Inferior parietal cortex (tissue), 1 donor: ENCODE measurements around the gene NXPH3.

Experiments
- DNase-seq: peaks from one replicate; pipeline ENCODE4 v3.0.0-alpha.2; 2016; ENCODE audit errors: extremely low spot score

Gene NXPH3

GRCh38 chr17:49576088-49576916 is 631 bp downstream of the NXPH3 start:
- DNase-seq: no peak

- DNase-seq: no peak
Measured at GRCh38 chr17:49576917-49577649, 1.4 kb downstream of the NXPH3 start.

GRCh38 chr17:49577650-49577934 is 1.9 kb downstream of the NXPH3 start:
- no peak for DNase-seq

- DNase-seq: no peak
Measured at GRCh38 chr17:49577963-49578362, 2.3 kb downstream of the NXPH3 start.

- DNase-seq: no peak
Measured at GRCh38 chr17:49578414-49578813, 2.7 kb downstream of the NXPH3 start.

- no peak for DNase-seq
Measured at GRCh38 chr17:49578952-49579500, 3.4 kb downstream of the NXPH3 start.

- no peak for DNase-seq
Measured at GRCh38 chr17:49579522-49579921, 3.9 kb downstream of the NXPH3 start.

GRCh38 chr17:49580055-49580721 is 4.5 kb downstream of the NXPH3 start:
- no peak for DNase-seq

- DNase-seq: no peak
Measured at GRCh38 chr17:49580981-49581647, 5.4 kb downstream of the NXPH3 start.

GRCh38 chr17:49581648-49581998 is 6.0 kb downstream of the NXPH3 start:
- DNase-seq: no peak

- DNase-seq: no peak
Measured at GRCh38 chr17:49582055-49582722, 6.5 kb downstream of the NXPH3 start.

GRCh38 chr17:49582789-49583188 is 7.1 kb downstream of the NXPH3 start:
- no peak for DNase-seq

GRCh38 chr17:49583226-49583625 is 7.6 kb downstream of the NXPH3 start:
- DNase-seq: no peak

GRCh38 chr17:49583889-49584288 is 8.2 kb downstream of the NXPH3 start:
- DNase-seq: no peak

GRCh38 chr17:49585422-49586027 is 9.9 kb downstream of the NXPH3 start:
- DNase-seq: no peak

- no peak for DNase-seq
Measured at GRCh38 chr17:49587366-49588073, 11.8 kb downstream of the NXPH3 start.

- DNase-seq: no peak
Measured at GRCh38 chr17:49588312-49588711, 12.6 kb downstream of the NXPH3 start.

GRCh38 chr17:49588726-49589576 is 13.3 kb downstream of the NXPH3 start:
- no peak for DNase-seq

- no peak for DNase-seq
Measured at GRCh38 chr17:49589577-49589927, 13.9 kb downstream of the NXPH3 start.

- no peak for DNase-seq
Measured at GRCh38 chr17:49590874-49591273, 15.2 kb downstream of the NXPH3 start.
